GM21526 (cell line): ENCODE data around the gene ATG13.
"Not testable (repeated sequence)": the region's sequence is repeated elsewhere in the genome, so short reads cannot be mapped to it uniquely, and the experiment has no call there.

Source experiments
- ATAC-seq: cut with Tn5 transposase; IDR thresholded peaks from one replicate; pipeline ENCODE4 v1.9.1; 2021; ENCODE audit warnings: moderate library complexity; ENCODE audit not compliant: unreplicated experiment, low FRiP score

ATG13 gene

DNA sequence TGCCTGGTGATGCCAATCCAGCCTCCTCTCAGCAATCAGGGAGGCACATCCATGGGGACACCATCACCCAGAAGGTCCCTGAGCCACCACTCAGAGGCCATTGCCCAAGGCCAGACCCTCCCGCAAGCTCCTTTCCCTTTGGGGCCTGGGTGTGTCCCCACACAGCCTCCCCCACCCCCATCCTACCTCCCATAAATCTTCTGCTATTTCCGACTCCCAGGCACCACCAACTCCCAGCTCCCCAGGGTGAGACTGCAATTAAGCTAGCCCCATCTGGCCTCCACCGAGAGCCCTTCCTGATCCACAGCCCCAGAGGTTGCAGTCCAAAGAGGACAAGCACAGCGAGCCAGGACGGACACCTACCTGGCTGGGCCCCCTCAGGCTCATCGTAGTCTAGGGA, 76.7 kb downstream of the ATG13 start:
- no peak for ATAC-seq

- ATAC-seq = no peak
Measured at GRCh38 chr11:46694607-46695006, 77.3 kb downstream of the ATG13 start.

- no peak for ATAC-seq
Measured at GRCh38 chr11:46695345-46696211, 78.2 kb downstream of the ATG13 start.

DNA sequence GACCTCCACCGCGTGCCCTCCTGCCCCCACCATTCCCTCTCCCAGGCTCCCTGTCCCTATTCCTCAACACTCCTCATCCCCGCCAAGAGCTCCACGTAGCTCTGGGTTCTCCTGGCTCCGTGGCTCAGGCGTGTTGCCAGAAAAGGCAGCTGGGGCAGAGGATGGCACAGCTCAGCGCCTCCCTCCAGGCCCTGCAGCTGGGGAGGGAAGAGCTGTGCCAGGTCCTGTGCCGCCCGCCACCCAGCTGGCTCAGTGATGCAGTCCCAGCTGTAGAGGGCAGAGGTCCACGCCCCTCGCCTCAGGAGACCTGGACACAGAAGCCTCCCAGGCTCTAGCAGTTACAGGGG, 78.8 kb downstream of the ATG13 start:
- ATAC-seq = no peak

DNA sequence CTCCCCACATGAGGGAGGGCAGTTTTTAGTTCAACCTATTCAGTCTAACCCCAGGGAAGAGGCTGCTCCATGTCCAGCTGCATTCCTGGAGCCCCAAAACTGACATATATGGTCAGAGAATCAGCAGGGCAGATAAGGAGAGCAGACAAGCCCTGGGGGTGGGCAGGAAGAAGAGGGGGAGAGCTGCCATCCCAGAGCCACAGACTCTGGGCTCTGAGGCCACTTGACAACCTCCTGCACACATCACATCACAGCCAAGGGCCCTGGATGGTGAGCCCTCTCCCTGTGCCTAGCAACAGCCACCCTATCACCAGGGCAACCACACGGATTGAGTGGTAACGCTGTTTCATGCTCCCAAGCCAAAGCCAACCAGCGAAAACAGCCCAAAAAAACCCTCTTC, 80.0 kb downstream of the ATG13 start:
- ATAC-seq = no peak

DNA sequence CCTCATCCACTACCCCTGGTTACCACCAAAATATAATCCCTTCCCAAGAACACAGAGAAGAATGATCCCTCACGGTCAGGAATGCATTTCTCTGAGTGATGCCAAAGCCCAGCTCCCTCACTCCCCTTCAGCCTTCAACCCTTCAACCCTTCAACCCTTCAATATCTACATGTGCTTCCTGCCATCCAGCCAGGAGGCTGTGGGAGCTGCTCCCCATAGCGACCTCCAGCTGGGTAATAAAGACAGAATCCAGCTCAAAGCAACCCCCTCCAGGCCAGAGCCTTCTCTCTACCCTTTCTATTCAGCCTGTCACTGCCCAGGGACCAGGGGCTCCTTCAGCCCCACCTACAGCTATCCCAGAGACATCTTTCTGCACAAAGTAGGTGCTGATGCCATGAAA, 80.4 kb downstream of the ATG13 start:
- ATAC-seq = no peak

GRCh38 chr11:46698597-46698996, 81.2 kb downstream of the ATG13 start:
- ATAC-seq = no peak

- ATAC-seq = peak; percentile 81
Measured at GRCh38 chr11:46700241-46701077, 83.1 kb downstream of the ATG13 start, which contains the start of the genes ARHGAP1 and ZNF408. Gene ARHGAP1, minus strand, starts transcription at chr11:46700619. Its CDS starts 4,512 bp downstream, at chr11:46696107. Gene ZNF408, plus strand, starts transcription at chr11:46701031. Its CDS starts 17 bp downstream, at chr11:46701048.

DNA sequence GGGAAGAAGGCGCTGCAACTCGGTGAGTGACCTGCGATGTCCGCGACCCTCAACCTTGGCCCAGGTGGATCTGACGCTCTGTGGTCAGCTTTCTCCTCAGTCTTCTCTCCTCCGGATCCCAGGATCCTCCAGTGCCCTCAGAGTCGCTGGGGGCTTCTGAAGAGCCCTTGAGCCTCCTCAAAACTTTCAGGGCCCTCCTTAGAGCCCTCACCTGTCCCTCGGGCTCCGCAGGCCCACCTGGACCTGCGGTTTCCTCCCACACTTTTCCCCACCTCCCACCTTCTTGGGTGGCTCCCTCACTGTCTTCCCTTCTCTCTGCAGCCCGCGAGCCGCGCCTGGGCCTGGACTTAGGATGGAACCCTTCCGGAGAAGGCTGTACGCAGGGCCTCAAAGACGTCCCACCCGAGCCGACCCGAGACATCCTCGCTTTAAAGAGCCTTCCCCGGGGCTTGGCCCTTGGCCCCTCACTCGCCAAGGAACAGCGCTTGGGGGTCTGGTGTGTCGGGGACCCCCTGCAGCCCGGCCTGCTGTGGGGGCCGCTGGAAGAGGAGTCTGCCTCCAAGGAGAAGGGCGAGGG, 83.8 kb downstream of the ATG13 start:
- no peak for ATAC-seq

- no peak for ATAC-seq
Measured at GRCh38 chr11:46705070-46705688, 87.8 kb downstream of the ATG13 start.

- no peak for ATAC-seq
Measured at GRCh38 chr11:46706886-46707285, 89.5 kb downstream of the ATG13 start.

- not testable (repeated sequence) for ATAC-seq
Measured at GRCh38 chr11:46709351-46709750, 92.0 kb downstream of the ATG13 start.

GRCh38 chr11:46710821-46711269, 93.5 kb downstream of the ATG13 start:
- ATAC-seq = no peak

GRCh38 chr11:46711303-46711702, 94.0 kb downstream of the ATG13 start:
- no peak for ATAC-seq

DNA sequence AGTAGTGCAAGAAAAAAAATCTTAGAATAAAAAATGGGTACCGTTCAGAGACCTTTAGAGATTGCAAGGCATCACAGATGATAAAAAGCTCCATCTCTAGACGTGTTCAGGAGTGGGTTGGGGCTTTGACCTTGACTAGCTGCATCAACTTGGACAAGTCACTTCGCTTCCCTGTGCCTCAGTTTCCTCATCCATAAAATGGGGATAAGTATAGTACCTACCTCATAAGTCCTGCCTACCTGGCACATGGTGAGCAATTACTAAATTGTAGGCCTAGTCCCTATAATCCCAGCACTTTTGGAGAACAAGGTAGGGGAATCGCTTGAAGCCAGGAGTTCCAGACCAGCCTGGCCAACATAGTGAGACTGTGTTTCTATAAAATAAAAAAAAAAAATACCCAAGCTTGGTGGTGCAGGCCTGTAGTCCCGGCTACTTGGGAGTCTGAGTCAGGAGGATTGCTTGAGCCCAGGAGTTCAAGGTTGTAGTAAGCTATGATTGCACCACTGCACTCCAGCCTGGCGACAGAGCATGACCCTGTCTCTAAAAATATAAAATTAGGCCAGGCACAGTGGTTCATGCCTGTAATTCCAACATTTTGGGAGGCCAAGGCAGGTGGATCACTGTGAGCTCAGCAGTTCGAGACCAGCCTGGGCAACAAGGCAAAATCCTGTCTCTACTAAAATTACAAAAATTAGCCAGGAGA, 95.7 kb downstream of the ATG13 start:
- ATAC-seq = no peak

DNA sequence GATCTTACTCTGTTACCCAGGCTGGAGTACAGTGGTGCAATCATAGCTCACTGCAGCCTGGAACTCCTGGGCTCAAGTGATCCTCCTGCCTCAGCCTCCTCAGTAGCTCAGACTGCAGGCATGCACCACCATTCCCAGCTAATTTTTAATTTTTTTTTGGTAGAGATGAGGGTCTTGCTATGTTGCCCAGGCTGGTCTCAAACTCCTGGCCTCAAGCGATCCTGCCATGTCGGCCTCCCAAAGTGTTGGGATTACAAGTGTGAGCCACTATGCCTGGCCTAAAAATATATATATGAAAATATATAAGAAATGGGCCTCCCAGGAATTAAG, 100.4 kb downstream of the ATG13 start:
- ATAC-seq = not testable (repeated sequence)

GRCh38 chr11:46718155-46719019, 101.0 kb downstream of the ATG13 start:
- no peak for ATAC-seq

DNA sequence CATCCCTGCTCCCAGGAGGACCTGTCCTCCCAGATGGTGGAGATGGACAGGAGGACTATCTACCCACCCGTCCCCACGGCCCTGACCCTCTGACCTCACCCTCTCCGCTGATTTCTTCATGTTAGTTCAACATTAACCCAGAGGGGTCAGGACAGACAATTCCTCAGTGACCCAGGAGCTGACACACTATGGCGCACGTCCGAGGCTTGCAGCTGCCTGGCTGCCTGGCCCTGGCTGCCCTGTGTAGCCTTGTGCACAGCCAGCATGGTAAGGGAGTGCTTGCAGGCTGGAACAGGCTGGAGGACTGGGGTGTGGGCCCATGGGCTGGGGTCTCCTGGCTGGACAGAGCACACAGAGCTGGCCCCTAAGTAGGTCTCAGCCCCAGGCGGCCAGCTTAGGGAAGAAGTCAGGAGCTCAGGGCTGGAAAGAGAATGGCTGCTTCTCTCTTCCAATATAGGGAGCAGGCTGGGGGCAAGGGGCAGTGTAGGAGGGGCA, 101.7 kb downstream of the ATG13 start, which contains the start of gene F2:
TSS of gene F2 (plus strand) at position 166 of the 495 bp plus-strand sequence. CDS start at position 189, 23 bp downstream.
- ATAC-seq = no peak
